Skeletal muscle satellite cell (primary cell): ENCODE data around the gene FXYD1.
A peak's percentile ranks its signal among the peaks of the same experiment; 100 is the strongest.

ENCODE experiments used
- H3K27me3 ChIP-seq: 2 replicates; pipeline ENCODE4 v1.7.0; 2013; ENCODE audit warnings: low read length; ENCODE audit not compliant: control insufficient read depth, insufficient read depth
- H3K36me3 ChIP-seq: 2 replicates; pipeline ENCODE4 v1.7.0; 2013; ENCODE audit warnings: mild to moderate bottlenecking, control low read depth, low read length; ENCODE audit not compliant: insufficient read depth
- H3K4me1 ChIP-seq: 2 replicates; pipeline ENCODE4 v1.7.0; 2013; ENCODE audit warnings: low read length; ENCODE audit not compliant: control insufficient read depth, insufficient read depth
- H3K4me2 ChIP-seq: 2 replicates; pipeline ENCODE4 v1.7.0; 2013; ENCODE audit warnings: mild to moderate bottlenecking, low read length
- H3K4me3 ChIP-seq: 2 replicates; pipeline ENCODE4 v1.7.0; 2013; ENCODE audit warnings: low read length
- H3K9ac ChIP-seq: 2 replicates; pipeline ENCODE4 v1.7.0; 2013; ENCODE audit warnings: mild to moderate bottlenecking, low read depth, low read length, moderate library complexity
- H3K9me3 ChIP-seq: replicated peaks from 2 replicates; pipeline ENCODE4 v1.7.0; 2013; ENCODE audit warnings: mild to moderate bottlenecking, control low read depth, low read length

The FXYD1 gene

DNA sequence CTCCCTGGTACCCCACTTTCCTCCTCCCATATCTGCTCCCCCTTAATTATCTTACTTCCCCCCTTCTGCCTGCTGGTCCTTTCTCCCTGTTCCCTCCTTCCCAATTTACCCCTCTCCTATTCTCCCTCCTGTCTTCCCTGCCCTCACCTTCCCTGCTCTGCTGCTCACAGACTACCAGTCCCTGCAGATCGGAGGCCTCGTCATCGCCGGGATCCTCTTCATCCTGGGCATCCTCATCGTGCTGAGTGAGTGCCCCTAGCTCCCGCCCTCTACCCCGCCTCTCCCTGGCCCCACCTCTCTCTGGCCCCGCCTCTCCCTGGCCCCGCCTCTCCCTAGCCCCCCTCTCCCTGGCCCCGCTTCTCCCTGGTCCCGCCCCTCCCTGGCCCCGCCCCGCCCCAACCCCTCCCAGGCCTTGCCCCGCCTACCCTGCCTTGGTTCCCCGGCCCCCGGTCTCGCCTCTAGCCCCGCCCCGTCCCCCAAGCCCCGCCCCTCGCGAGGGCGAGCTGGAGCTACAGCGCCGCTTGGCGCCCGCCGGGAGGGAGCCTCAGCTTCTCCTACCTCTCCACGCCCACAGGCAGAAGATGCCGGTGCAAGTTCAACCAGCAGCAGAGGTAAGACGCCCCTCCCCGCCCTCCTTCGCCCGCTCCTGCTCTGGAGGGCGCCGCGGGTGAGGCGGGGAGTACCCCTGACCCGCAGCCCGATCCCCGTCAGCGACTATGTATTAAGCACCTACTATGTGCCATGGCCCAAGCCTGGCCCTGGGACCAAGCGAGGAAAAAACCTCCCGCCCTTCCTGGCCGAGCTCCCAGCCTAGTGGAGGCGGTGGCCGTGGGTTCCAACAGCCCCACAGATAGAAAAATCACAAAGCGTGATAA is 2.6 kb downstream of the FXYD1 start:
- Histone ChIP-seq H3K4me2 (peak overlapping the region; percentile 25), H3K9me3 (no peaks in the 10 kb centered on the region), H3K27me3 (peaks cover 59% of the 10 kb centered on the region), H3K4me3 (no peak overlapping the region), H3K9ac (no peak overlapping the region), H3K4me1 (peaks cover 14% of the 10 kb centered on the region), H3K36me3 (no peaks in the 10 kb centered on the region)

DNA sequence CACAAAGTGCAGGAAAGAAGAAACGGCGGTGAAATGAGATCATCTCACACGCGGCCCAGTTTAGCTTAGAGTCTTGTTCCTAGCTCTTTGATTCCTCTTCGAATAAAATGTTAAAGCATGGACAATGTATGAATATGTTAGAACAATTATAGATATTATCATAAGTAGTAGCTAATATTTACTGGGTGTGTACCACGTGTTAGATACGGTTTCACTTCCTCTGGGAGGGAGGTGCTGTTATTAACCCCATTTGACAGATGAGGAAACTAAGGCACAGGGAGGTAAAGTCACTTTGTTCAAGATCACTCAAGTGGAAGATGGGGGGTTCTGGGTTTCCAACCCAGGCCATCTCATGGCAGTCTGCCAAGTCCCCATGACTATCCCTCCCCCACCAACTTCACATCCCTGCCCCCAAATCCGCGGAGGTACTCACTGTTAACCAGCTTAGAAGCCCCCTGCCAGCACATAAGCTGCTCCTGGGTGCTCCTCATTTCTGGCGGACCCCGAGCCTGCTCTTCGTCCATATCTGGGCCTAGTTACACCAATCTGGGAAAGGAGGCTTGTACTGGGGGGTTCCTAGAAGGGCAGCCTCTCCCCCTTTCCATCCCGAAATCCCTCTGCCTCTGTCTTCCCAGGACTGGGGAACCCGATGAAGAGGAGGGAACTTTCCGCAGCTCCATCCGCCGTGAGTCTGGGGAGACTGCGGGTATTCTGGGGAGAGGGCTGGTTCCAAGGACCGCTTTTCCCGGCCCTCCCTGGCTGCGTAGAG is 3.4 kb downstream of the FXYD1 start:
- H3K4me1 ChIP-seq: peaks cover 14% of the 10 kb centered on the region
- H3K9ac ChIP-seq: no peak overlapping the region
- no peaks in the 10 kb centered on the region for H3K36me3 ChIP-seq
- H3K4me2 ChIP-seq: no peak overlapping the region
- no peak overlapping the region for H3K4me3 ChIP-seq
- H3K9me3 ChIP-seq: no peaks in the 10 kb centered on the region
- H3K27me3 ChIP-seq: peaks cover 51% of the 10 kb centered on the region

DNA sequence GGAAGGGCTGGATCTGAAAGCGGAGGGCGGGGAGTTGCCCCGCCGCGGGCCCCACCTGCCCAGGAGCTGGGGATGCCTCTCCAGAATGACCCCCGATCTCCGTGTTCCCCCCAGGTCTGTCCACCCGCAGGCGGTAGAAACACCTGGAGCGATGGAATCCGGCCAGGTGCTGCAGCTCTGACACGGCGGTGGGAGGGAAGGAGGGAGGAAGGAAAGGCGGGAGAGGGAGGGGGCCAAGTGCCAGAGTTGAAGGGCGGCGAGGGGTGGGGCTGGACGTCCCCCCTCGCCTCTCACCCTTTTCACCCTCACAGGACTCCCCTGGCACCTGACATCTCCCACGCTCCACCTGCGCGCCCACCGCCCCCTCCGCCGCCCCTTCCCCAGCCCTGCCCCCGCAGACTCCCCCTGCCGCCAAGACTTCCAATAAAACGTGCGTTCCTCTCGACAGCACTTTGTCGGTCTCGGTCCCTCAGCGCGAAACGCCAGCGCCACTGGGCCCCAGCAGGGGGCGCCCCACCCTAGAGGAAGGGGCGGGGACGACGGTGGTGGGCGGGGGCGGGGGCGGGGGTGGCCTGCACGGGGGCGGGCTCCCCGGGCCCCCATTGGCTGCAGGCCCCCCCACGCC is 4.1 kb downstream of the FXYD1 start:
- Histone ChIP-seq H3K4me3 (no peak overlapping the region), H3K4me1 (peaks cover 14% of the 10 kb centered on the region), H3K9me3 (no peaks in the 10 kb centered on the region), H3K9ac (no peak overlapping the region), H3K4me2 (no peak overlapping the region), H3K27me3 (peaks cover 46% of the 10 kb centered on the region), H3K36me3 (no peaks in the 10 kb centered on the region)

DNA sequence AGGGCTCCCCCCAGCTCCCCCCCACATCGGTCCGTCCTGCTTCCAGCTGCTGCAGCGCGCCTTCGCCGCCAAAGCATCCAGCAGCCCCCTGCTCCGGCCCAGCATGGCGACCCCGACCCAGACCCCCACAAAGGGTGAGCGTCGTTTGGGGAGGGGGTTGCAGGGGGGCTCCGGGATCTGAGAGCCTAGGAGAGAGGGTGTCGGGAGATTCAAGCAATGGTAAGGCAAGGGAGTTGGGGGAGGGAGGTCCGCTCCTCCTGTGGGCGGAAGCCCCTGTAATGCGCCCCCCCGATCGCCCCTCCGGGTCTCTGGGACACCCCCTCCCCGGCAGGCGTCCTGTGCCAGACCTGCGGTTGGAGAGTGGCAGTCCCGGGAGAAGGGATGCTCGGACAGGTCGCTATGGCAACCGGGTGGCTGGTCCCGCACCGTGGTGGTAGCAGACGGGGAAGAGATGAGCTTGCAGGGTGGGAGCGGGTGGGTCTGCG is 4.6 kb downstream of the FXYD1 start, which contains the start of gene FXYD7:
FXYD7 (plus strand) TSS at position 25 of the 485 bp plus-strand sequence; CDS start at position 104, 79 bp downstream.
- H3K4me2 ChIP-seq: no peak within 1 kb of the TSS
- peaks cover 14% of the 10 kb centered on the region for H3K4me1 ChIP-seq
- H3K36me3 ChIP-seq: no peaks in the 10 kb centered on the region
- H3K4me3 ChIP-seq: no peak within 1 kb of the TSS
- no peak within 1 kb of the TSS for H3K9ac ChIP-seq
- H3K9me3 ChIP-seq: no peaks in the 10 kb centered on the region
- H3K27me3 ChIP-seq: peaks cover 40% of the 10 kb centered on the region

DNA sequence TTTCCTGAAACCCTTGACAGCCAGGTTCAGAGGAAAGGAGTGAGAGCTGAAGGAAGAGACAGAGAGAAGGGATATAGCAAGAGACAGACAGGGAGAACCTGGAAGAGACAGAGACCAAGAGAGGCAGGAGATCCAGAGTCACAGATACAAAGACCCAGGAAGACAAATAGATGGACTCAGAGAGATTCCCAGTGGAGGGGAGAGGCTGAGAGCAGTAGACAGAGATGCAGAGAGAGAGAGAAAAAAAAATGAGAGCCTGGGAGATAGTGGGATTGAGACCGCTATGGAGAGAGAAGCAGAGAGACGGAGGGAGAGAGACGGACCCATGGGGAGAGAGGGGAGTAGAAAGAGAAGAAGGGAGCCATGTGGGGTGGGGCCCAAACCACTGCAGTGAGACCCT is 5.2 kb downstream of the FXYD1 start:
- H3K4me1 ChIP-seq: peaks cover 13% of the 10 kb centered on the region

DNA sequence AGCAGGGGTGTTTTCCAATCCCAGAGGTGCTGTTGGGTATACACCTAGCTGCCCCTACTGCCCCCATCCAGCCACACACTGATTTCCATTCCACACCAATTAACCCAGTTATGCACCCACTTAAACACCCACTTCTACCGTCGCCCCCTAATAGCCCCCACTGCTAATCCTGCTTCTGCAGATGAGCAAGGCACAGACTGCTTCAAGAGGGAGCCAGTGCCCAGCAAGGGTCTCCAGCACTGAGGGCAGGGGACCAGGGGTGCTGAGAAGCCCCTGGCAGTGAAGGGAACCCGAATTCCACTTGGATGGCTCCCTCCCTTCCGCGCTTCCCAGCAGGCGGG is 5.6 kb downstream of the FXYD1 start:
- no peak overlapping the region for H3K4me2 ChIP-seq
- H3K36me3 ChIP-seq: no peaks in the 10 kb centered on the region
- H3K9me3 ChIP-seq: no peaks in the 10 kb centered on the region
- no peak overlapping the region for H3K9ac ChIP-seq
- H3K4me1 ChIP-seq: peaks cover 9% of the 10 kb centered on the region
- no peak overlapping the region for H3K4me3 ChIP-seq
- H3K27me3 ChIP-seq: peaks cover 32% of the 10 kb centered on the region

More for the DNA sequence above, 5.2 kb downstream of the FXYD1 start:
- no peak overlapping the region for H3K4me3 ChIP-seq
- no peak overlapping the region for H3K4me2 ChIP-seq
- H3K9ac ChIP-seq: no peak overlapping the region
- H3K36me3 ChIP-seq: no peaks in the 10 kb centered on the region
- H3K27me3 ChIP-seq: peaks cover 37% of the 10 kb centered on the region
- H3K9me3 ChIP-seq: no peaks in the 10 kb centered on the region

DNA sequence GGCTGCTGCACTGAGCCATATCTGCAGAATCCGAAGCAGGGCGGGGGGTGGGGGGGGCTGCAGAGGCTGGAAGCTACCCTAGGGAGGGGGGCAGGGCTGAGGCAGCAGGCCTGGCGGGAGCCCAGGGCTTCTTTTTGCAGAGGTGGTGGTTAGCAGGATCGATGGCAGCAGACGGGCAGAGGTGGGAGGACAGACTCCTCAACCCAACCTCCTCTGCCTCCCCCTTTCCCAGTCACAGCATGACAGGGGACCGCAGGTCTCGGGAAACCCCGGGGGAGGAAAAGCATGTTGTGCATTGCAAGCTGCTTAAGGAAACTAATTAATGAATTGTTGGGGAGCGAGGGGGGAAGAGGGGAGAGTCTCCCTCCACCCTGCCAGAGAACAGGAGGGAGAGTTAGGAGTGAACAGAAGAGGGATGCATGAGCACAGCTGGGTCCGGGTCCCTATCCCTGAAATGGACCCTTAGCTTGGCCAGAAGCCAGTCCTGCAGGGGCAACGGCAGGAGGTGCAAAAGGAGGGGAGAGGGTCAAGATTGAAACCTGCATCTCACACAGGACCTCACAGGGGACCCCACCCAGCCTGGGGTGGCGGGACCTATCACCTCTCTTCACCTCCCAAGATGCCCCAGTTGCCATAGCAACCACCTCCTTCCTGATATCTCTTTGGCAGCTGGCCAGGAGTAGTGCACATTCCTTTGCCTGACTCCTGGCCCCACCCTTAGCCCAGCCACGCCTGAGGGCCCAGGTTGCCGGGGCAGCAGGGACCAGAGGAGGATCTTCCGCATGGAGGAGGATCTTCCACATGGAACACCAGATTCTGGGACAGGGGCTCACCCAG is 6.2 kb downstream of the FXYD1 start:
- H3K36me3 ChIP-seq: no peaks in the 10 kb centered on the region
- peaks cover 27% of the 10 kb centered on the region for H3K27me3 ChIP-seq
- H3K4me1 ChIP-seq: peaks cover 3% of the 10 kb centered on the region
- H3K9me3 ChIP-seq: no peaks in the 10 kb centered on the region
- no peak overlapping the region for H3K4me2 ChIP-seq
- H3K4me3 ChIP-seq: no peak overlapping the region
- H3K9ac ChIP-seq: no peak overlapping the region

DNA sequence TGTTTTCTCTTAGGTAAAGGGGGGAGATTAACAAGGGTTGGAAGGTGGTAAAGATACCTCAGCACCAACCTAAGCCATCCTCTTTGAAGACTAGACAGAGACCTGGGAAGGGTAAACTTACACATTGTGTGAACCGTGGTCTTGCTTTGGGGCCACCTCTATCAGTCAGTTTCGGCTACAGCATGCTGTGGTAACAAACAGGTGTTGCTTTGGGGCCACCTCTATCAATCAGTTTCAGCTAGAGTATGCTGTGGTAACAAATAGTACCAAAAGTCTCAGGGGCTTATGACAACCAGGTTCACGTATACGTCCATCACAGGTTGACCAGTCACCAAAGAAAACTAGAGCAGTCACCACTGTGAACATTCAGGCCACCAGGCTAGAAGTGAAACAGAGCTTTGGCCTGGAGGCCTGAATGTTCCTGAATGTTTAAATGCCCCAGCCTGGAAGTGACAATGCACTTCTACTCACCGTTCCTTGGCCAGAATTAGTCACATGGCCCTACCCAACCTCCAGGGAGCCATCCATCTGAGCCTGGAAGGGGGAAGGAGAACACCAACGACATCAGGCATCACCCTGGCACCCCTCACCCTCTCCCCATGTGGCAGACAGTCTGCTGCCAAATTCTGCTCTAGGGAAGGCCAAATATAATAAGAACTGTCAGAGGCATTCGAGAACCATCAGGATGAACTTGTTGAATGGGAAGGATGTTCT is 8.3 kb downstream of the FXYD1 start:
- Histone ChIP-seq H3K36me3 (no peaks in the 10 kb centered on the region), H3K27me3 (peaks cover 18% of the 10 kb centered on the region)

DNA sequence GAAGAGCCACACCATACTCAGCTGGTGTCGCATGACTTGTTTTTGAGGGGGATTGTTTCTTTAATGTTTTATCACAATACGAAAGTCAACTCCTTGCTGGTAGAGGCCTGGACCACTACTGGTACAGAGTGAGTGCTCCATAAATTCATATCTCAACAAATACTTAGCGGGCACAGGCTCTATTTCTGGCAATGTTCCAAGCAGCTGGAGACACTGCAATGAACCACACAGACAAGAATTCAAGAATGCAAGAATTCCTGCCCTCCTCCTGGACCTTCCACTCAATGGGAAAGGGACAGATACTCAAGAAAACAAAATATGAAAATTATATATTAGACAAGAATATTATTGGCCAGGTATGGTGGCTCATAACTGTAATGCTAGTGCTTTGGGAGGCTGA is 10.8 kb downstream of the FXYD1 start:
- no peaks in the 10 kb centered on the region for H3K36me3 ChIP-seq
- no peaks in the 10 kb centered on the region for H3K9me3 ChIP-seq
- no peak overlapping the region for H3K9ac ChIP-seq
- H3K4me1 ChIP-seq: peaks cover 9% of the 10 kb centered on the region
- H3K4me2 ChIP-seq: no peak overlapping the region
- no peak overlapping the region for H3K4me3 ChIP-seq
- H3K27me3 ChIP-seq: no peaks in the 10 kb centered on the region

More for the DNA sequence above, 8.3 kb downstream of the FXYD1 start:
- no peak overlapping the region for H3K9ac ChIP-seq
- H3K4me3 ChIP-seq: no peak overlapping the region
- no peaks in the 10 kb centered on the region for H3K9me3 ChIP-seq
- no peak overlapping the region for H3K4me2 ChIP-seq
- H3K4me1 ChIP-seq: no peaks in the 10 kb centered on the region

DNA sequence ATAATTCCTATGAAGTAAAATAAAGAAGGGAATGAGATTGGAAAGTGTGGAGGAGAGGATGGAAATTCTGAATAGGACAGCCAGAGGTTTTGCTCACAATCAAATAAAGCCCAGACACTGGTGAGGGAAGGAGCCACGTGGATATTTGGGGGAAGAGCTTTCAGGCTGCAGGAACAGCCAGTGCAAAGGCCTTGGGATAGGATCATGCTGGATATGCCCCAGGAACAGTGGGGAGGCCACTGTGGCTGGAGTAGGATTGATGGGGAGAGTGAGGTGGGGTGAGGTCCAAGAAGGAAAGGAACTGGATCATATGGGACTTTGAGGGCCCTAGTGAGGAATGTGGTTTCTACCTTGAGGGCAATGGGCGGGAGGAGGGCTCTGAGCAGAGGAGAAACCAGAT is 11.8 kb downstream of the FXYD1 start:
- Histone ChIP-seq H3K9me3 (no peaks in the 10 kb centered on the region), H3K4me1 (peaks cover 12% of the 10 kb centered on the region), H3K4me2 (no peak overlapping the region), H3K9ac (no peak overlapping the region), H3K36me3 (no peaks in the 10 kb centered on the region), H3K4me3 (no peak overlapping the region), H3K27me3 (no peaks in the 10 kb centered on the region)
